Psoas muscle (tissue), 8 donors: Measurements from ENCODE around the gene MAP4K4. TPM values are rescaled to one million over a fixed set of nuclear protein-coding genes. Genes with fewer than 3 reads are reported as not detected.

Source experiments
- ATAC-seq, 4 donors: fragments of 200-7000 bp; cut with Tn5 transposase; one replicate each; pipeline ENCODE4 v1.9.1; 2020; ENCODE audit warnings: moderate library complexity in 3 of 4, mild to moderate bottlenecking in 2 of 4
- DNase-seq, 2 donors: peaks; one replicate each; pipeline ENCODE4 v3.0.0-alpha.2; 2020
- H3K27ac ChIP-seq: fragments of 200-600 bp; one replicate; pipeline ENCODE4 v1.8.0; 2022
- H3K27me3 ChIP-seq, 3 donors: fragments of 200-600 bp in 1 of 3; one replicate each; pipeline versions ENCODE4 v1.6.1 to v1.8.0; 2013 to 2022; ENCODE audit warnings: low read length in 2 of 3, mild to moderate bottlenecking in 2 of 3, moderate library complexity in 1 of 3; ENCODE audit not compliant: insufficient read depth in 3 of 3
- H3K36me3 ChIP-seq, 2 donors: fragments of 200-600 bp in 1 of 2; one replicate each; pipeline versions ENCODE4 v1.6.1 to v1.8.0; 2013 to 2022; ENCODE audit warnings: low read depth in 1 of 2, mild to moderate bottlenecking in 1 of 2, moderate library complexity in 1 of 2; ENCODE audit not compliant: insufficient read depth in 1 of 2
- H3K4me1 ChIP-seq: fragments of 200-600 bp; one replicate; pipeline ENCODE4 v1.8.0; 2022
- H3K4me3 ChIP-seq: fragments of 200-600 bp; one replicate; pipeline ENCODE4 v1.8.0; 2022; ENCODE audit warnings: mild to moderate bottlenecking
- H3K9me3 ChIP-seq: fragments of 200-600 bp; one replicate; pipeline ENCODE4 v1.8.0; 2022
- CTCF ChIP-seq: fragments of 200-600 bp; IDR thresholded peaks from one replicate; pipeline ENCODE4 v1.8.0; 2022; ENCODE audit warnings: antibody characterized with exemption
- WGBS, 3 donors: extraction: QIAGEN DNeasy Blood & Tissue Kit; methylation state at CpG; one replicate each; pipeline versions ENCODE4 v1.1.6 to v1.1.7; 2013; 5-methylcytosine and 5-hydroxymethylcytosine counted together
- intact Hi-C, 2 donors: fragments of 100-400 bp; cut with DNase I; formaldehyde crosslinking; loops; one replicate each; pipeline versions ENCODE4 v1.11.0 to v1.14.2; 2022
- polyA plus RNA-seq, 3 donors: library from polyadenylated mRNA; stranded (reverse); fragments of 200-250 nt; gene quantifications; one replicate each; pipeline ENCODE4 v1.2.3, GENCODE V29; 2013
- total RNA-seq, 4 donors: library from RNA; stranded (reverse); fragmentation: NEBNext Ultra II Directional in 2 of 4; extraction: Animal tissue kit (Norgen Biotek cat#: 25700) in 2 of 4; gene quantifications; one replicate each; pipeline versions ENCODE4 v1.2.1 to v1.2.4, GENCODE V29; 2021 to 2023
- donor health status: healthy with polysubstance abuse.
- donor health status: DM: no; HTN: no; CAD: no; lungs with moderate emphysema.
- donor health status: Bipolar disorder and iron deficiency.
- donor health status: healthy.
- donor health status: DM: yes; HTN: yes; CAD: no.
- donor health status: DM: no; HTN: no; CAD: no.
- donor health status: DM: no; HTN: no; CAD: no.
- donor health status: DM: yes; HTN: yes; CAD: no.

The MAP4K4 gene
- total and polyA plus RNA-seq, 7 donors: 20.1 to 99.9 (median 80.4) TPM

GRCh38 chr2:101805152-101806088 lies 107.9 kb downstream of the MAP4K4 start:
- ATAC-seq (no peak), DNase-seq (no peak)
- WGBS, 3 donors: 46 to 52% (median 46%) methylated on average over 9 of the region's 9 CpGs
- no peaks in the 10 kb centered on the region for H3K36me3 ChIP-seq
- H3K4me1 ChIP-seq: peaks cover 39% of the 10 kb centered on the region
- TF ChIP-seq CTCF: no peak
- H3K9me3 ChIP-seq: no peaks in the 10 kb centered on the region
- H3K4me3 ChIP-seq: no peak overlapping the region
- no peak overlapping the region for H3K27ac ChIP-seq
- no peaks in the 10 kb centered on the region for H3K27me3 ChIP-seq
- intact Hi-C loops: no loop called here

GRCh38 chr2:101806123-101806522 lies 108.6 kb downstream of the MAP4K4 start:
- H3K36me3 ChIP-seq: no peaks in the 10 kb centered on the region
- H3K27ac ChIP-seq: no peak overlapping the region
- no peaks in the 10 kb centered on the region for H3K9me3 ChIP-seq
- intact Hi-C loops: no loop called here
- no peaks in the 10 kb centered on the region for H3K27me3 ChIP-seq
- peaks cover 35% of the 10 kb centered on the region for H3K4me1 ChIP-seq
- no peak for DNase-seq
- 61 to 72% (median 62%) methylated on average over 5 of the region's 5 CpGs for WGBS, 3 donors
- no peak for ATAC-seq
- no peak for TF ChIP-seq CTCF
- H3K4me3 ChIP-seq: no peak overlapping the region

GRCh38 chr2:101806701-101807100 lies 109.2 kb downstream of the MAP4K4 start:
- WGBS, 3 donors: 49 to 61% (median 52%) methylated on average over 4 of the region's 4 CpGs
- ATAC-seq: no peak
- Histone ChIP-seq H3K27ac (no peak overlapping the region), H3K27me3 (no peaks in the 10 kb centered on the region), H3K36me3 (no peaks in the 10 kb centered on the region), H3K4me1 (peaks cover 32% of the 10 kb centered on the region), H3K4me3 (no peak overlapping the region), H3K9me3 (no peaks in the 10 kb centered on the region)
- no peak for DNase-seq
- TF ChIP-seq CTCF: no peak
- intact Hi-C loops: no loop called here

GRCh38 chr2:101807242-101807641 lies 109.7 kb downstream of the MAP4K4 start:
- Histone ChIP-seq H3K4me1 (peaks cover 26% of the 10 kb centered on the region), H3K9me3 (no peaks in the 10 kb centered on the region), H3K27me3 (no peaks in the 10 kb centered on the region), H3K27ac (no peak overlapping the region), H3K36me3 (no peaks in the 10 kb centered on the region), H3K4me3 (no peak overlapping the region)
- intact Hi-C loops: no loop called here
- no peak for DNase-seq
- no peak for TF ChIP-seq CTCF
- no peak for ATAC-seq
- WGBS, 3 donors: 96 to 99% (median 97%) methylated on average over 2 of the region's 2 CpGs
